ENCODE data around the gene COL13A1. TPM values are rescaled to one million over a fixed set of nuclear protein-coding genes. Genes with fewer than 3 reads are reported as not detected.

Gene COL13A1
- total and polyA plus RNA-seq, 4 donors: 0.17 to 0.47 (median 0.18) TPM

GRCh38 chr10:69913606-69914382 lies 112.1 kb downstream of the COL13A1 start:
- TF ChIP-seq SP1 (IDR thresholded peaks at IDR 0.05): no peak
- no peak for DNase-seq (ENCODE audit: low spot score)
- Histone ChIP-seq H3K36me3 (ENCODE audit: control insufficient read depth in 4 of 4, insufficient read depth in 3 of 4, low read depth in 1 of 4, low read length in 3 of 4) (no peaks in the 10 kb centered on the region), H3K4me3 (ENCODE audit: low read depth in 1 of 3, low read length in 3 of 3) (no peak overlapping the region), H3K9me3 (ENCODE audit: control insufficient read depth in 4 of 4, low read length in 3 of 4) (no peaks in the 10 kb centered on the region), H3K27ac (ENCODE audit: low read depth in 1 of 2, low read length in 2 of 2) (no peak overlapping the region), H3K4me1 (ENCODE audit: control insufficient read depth in 4 of 4, insufficient read depth in 4 of 4, low read length in 3 of 4) (peaks cover 3 to 20% (median 9%) of the 10 kb centered on the region in 4 donors), H3K27me3 (ENCODE audit: control insufficient read depth in 4 of 4, insufficient read depth in 4 of 4, low read length in 3 of 4) (no peaks in the 10 kb centered on the region), H3K9ac (ENCODE audit: low read depth in 1 of 2, low read length in 2 of 2) (no peak overlapping the region)
- 62% methylated on average over 13 of the region's 13 CpGs for WGBS

- Histone ChIP-seq H3K4me1 (ENCODE audit: control insufficient read depth in 4 of 4, insufficient read depth in 4 of 4, low read length in 3 of 4) (peaks cover 3 to 20% (median 9%) of the 10 kb centered on the region in 4 donors), H3K9ac (ENCODE audit: low read depth in 1 of 2, low read length in 2 of 2) (no peak overlapping the region), H3K4me3 (ENCODE audit: low read depth in 1 of 3, low read length in 3 of 3) (no peak overlapping the region), H3K9me3 (ENCODE audit: control insufficient read depth in 4 of 4, low read length in 3 of 4) (no peaks in the 10 kb centered on the region), H3K36me3 (ENCODE audit: control insufficient read depth in 4 of 4, insufficient read depth in 3 of 4, low read depth in 1 of 4, low read length in 3 of 4) (no peaks in the 10 kb centered on the region), H3K27ac (ENCODE audit: low read depth in 1 of 2, low read length in 2 of 2) (no peak overlapping the region), H3K27me3 (ENCODE audit: control insufficient read depth in 4 of 4, insufficient read depth in 4 of 4, low read length in 3 of 4) (no peaks in the 10 kb centered on the region)
- 19% methylated on average over 13 of the region's 13 CpGs for WGBS
- peak; percentile 73 for DNase-seq (ENCODE audit: low spot score)
- TF ChIP-seq CTCF (IDR thresholded peaks at IDR 0.05; ENCODE audit: low read depth, low read length, missing input control) (peak; percentile 97), RAD21 (IDR thresholded peaks at IDR 0.05) (peak; percentile 93 to 96), RXRA (IDR thresholded peaks at IDR 0.05) (no peak), GABPA (IDR thresholded peaks at IDR 0.05 in 1 of 2, conservative IDR thresholded peaks at IDR 0.05 in 1 of 2) (no peak)
These were observed 112.9 kb downstream of the COL13A1 start for GRCh38 chr10:69914398-69915214.

- Histone ChIP-seq H3K4me3 (ENCODE audit: low read depth in 1 of 3, low read length in 3 of 3) (no peak overlapping the region), H3K27ac (ENCODE audit: low read depth in 1 of 2, low read length in 2 of 2) (no peak overlapping the region), H3K36me3 (ENCODE audit: control insufficient read depth in 4 of 4, insufficient read depth in 3 of 4, low read depth in 1 of 4, low read length in 3 of 4) (no peaks in the 10 kb centered on the region), H3K9me3 (ENCODE audit: control insufficient read depth in 4 of 4, low read length in 3 of 4) (no peaks in the 10 kb centered on the region), H3K4me1 (ENCODE audit: control insufficient read depth in 4 of 4, insufficient read depth in 4 of 4, low read length in 3 of 4) (peaks cover 3 to 20% (median 9%) of the 10 kb centered on the region in 4 donors), H3K9ac (ENCODE audit: low read depth in 1 of 2, low read length in 2 of 2) (no peak overlapping the region), H3K27me3 (ENCODE audit: control insufficient read depth in 4 of 4, insufficient read depth in 4 of 4, low read length in 3 of 4) (no peaks in the 10 kb centered on the region)
- TF ChIP-seq ATF3 (IDR thresholded peaks at IDR 0.05) (no peak), GABPA (IDR thresholded peaks at IDR 0.05 in 1 of 2, conservative IDR thresholded peaks at IDR 0.05 in 1 of 2) (no peak), SP1 (IDR thresholded peaks at IDR 0.05) (no peak), CTCF (IDR thresholded peaks at IDR 0.05; ENCODE audit: low read depth, low read length, missing input control) (no peak), HNF4A (conservative IDR thresholded peaks at IDR 0.05) (no peak)
- DNase-seq (ENCODE audit: low spot score): no peak
- WGBS: 99% methylated on average over 3 of the region's 3 CpGs
These were observed 113.5 kb downstream of the COL13A1 start for GRCh38 chr10:69915215-69915560.
